H54 (cell line): ENCODE data around the gene MMP7.
A peak's percentile ranks its signal among the peaks of the same experiment; 100 is the strongest.

Experiments
- DNase-seq: peaks from one replicate; pipeline ENCODE4 v3.0.0; 2011; ENCODE audit warnings: low spot score, mixed read lengths; ENCODE audit not compliant: insufficient read length
- FAIRE-seq: peaks from 3 replicates; lab custom pipeline; 2011; peaks lifted over from hg19 to GRCh38; lab: Jason Lieb, UNC
- POLR2A ChIP-seq: IDR thresholded peaks from 2 replicates; pipeline ENCODE4 v1.6.1; 2011; ENCODE audit warnings: low read depth, mild to moderate bottlenecking, low read length

MMP7 gene

DNA sequence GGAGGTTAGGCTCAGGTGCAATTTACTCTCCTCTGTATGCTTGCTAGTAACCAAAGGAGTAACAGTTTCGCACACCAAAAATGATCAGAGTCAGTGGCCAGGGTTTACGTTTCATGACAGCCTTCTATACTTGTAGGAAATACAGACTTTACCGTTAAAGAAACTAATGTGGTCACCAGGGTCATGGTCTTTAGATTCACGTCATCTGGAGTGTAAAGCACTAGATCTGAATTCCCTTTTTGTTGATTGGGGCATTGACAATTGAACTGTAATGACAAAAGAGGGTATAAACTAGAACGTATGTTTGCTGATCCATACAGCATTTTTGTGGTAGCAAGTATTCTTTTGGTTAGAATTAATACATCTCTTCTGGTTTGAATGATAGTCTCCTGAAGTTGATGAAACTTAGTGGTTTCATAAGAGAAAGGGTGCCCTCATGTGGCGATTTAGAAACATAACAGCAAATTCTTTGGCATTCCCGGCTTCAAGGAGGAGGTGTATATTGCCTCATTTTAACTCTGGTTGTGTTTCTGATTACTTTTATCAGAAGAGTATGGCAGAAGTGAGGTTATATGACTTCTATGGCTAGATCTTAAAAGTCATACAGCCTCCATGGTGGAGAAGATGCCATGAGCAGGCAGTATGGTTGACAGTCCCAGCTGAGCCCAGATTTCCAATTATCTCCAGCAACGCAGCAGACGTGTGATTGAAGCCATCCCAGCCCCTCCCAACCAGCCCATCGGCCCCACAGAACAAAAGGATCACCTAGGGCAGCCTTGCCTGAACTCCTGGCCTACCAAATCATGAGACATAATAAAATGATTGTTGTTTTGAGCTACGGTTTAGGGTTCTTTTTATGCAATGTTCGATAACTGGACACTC is 35.1 kb downstream of the MMP7 start:
- peak; percentile 19 for DNase-seq
- FAIRE-seq: peak; percentile 84
- no peak for TF ChIP-seq POLR2A

DNA sequence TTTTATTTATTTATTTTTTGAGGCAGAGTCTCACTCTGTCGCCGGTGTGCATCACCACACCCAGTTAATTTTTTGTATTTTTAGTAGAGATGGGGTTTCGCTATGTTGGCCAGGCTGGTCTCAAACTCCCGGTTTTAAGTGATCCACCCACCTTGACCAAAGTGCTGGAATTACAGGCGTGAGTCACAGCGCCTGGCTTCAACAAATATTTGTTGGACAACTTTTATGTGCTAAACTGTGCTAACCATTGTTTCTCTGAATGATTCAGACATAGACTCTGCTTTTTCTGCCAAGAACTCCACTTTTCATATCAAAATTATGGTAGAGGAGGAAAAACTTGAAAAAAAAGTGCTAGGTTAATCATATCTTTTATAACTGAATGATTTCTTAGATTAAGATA is 36.3 kb downstream of the MMP7 start:
- no peak for TF ChIP-seq POLR2A
- peak; percentile 52 for FAIRE-seq
- no peak for DNase-seq

DNA sequence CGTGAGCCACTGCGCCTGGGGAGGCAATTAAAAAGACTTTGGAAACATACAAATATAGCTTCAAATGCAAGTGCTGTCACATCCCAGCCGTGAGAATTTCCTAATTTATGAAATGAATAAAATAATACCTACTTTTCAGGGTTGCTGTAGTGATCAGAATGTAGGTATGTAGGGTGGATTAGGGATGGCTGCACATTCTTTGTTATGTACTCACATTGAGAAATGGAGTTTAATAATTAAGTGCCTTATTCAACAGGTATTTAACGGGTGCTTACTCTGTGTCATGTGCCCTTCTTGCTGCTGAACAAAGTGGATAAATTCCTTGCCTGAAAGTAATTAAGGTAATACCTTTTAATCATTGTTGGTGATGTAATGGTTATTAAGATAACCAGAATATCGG is 37.0 kb downstream of the MMP7 start:
- DNase-seq (no peak), FAIRE-seq (no peak)
- TF ChIP-seq POLR2A: no peak

DNA sequence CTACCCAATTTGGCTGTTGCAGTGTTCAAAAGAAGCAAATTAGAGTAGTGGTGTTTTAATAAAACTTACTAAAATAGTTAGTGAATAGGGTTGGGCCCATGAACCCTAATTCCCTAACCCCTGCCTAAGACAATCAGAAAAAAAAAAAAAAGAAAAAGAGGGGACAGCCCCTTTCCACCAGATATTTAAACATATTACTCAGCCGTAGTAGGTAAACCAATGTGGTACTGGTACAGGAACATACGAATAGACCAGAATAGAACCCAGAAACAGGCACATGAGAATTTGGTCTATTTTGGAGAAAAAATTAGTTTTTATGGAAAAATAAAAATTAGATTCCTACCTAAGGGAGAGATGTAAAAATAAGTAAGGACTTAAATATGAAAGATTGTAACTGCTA is 38.6 kb downstream of the MMP7 start:
- DNase-seq (no peak), FAIRE-seq (no peak)
- TF ChIP-seq POLR2A: no peak

DNA sequence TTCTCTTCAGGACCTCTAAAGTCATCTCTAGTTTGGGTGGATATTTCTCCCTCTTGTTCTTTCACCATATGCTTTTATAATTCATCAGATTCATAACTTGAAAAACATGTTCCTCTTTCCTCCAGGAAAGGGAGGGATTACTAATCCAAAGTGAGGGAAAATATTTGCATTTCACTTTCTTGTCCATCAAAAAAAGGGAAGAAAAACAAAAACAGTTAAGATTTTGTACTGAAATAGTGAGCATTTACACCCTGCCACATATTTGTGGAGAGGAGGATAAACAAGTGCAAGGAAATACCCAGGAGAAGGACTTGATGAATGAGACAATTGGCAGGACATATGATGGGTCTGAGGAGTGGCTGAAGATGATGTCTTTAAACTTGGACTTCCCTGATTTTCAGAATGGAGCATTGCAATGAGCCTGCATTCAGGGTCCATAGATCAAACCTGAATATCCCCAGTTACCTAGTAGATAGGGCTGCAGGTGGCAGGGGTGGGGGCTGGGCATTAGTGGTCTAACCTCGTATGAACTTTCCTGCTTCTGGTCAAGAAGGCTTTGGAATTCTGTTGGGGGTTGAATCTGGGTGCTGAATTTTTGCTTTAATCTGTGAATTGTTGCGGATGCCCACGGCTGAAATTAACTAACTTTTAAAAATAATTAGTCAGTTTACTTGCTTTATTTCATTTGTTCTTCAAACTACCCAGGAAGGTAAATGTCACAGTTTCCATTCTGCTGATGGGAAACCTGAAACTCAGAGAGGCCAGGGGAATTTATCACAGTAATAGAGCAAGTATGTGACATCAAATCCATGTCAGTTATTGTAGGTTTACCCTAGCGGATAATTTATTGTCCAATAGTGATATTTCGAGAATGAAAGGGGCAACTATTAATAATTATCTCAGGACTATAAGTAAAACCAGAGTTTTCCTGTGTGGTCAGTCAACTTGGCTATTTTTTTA is 41.1 kb downstream of the MMP7 start:
- FAIRE-seq: no peak
- TF ChIP-seq POLR2A: no peak
- DNase-seq: no peak

DNA sequence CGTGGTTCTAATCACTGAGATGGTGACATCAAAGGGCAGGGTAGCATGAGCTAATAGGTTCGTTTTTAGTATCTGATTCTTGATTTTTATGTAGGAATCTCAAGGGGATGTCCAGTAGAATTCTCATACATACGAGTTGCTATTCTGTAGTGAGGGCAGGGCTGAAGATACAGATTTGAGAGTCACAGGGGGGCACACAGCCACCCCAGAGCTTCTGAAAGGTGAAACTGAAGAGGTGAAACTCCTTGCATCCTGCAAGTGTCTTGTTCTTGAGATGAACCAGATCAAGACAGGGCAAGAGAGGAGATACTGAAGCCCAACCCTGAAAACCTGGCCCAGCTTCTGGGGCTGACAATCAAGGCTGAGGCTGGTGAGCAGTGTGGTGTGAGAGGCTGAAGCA is 42.3 kb downstream of the MMP7 start:
- no peak for TF ChIP-seq POLR2A
- no peak for DNase-seq
- FAIRE-seq: no peak

DNA sequence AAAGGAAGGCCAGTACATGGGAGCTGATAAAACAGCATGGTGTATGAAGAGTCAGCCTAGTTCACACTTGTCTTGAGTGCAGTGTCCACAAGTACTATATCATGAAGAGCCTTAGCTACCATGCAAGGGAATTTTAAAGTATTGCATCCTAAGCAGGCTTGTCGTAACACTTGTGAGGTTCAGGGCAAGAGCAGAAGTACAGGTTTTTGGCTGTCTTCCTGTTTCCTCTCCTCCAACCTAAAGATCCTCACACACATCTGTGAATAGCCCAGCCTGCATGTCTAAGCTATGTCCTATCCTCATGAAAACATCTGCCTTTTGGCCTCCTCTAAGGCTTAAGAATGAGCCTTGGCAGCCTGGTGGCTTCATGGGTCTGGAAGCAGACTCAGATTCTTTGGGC is 43.3 kb downstream of the MMP7 start:
- no peak for TF ChIP-seq POLR2A
- DNase-seq: no peak
- no peak for FAIRE-seq

DNA sequence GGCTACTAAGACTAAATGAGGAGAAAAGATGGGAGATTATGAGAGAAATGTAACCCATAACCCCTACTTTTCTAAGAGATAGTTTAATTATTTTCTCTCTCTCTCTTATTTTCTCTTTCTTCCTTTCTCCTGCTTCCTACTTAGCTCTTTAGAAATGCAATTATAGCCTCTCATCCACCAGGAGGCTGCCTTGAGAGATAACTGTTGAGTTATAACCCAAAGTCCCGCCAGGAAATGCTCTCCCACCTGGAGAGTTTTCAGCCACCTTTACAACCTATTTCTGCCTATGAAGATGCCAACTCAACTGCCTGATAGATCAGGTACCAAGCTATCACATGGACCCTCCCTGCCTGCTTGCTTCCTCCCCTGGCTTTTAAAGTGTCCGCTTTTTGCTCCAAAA is 44.0 kb downstream of the MMP7 start:
- no peak for TF ChIP-seq POLR2A
- FAIRE-seq: no peak
- DNase-seq: no peak

DNA sequence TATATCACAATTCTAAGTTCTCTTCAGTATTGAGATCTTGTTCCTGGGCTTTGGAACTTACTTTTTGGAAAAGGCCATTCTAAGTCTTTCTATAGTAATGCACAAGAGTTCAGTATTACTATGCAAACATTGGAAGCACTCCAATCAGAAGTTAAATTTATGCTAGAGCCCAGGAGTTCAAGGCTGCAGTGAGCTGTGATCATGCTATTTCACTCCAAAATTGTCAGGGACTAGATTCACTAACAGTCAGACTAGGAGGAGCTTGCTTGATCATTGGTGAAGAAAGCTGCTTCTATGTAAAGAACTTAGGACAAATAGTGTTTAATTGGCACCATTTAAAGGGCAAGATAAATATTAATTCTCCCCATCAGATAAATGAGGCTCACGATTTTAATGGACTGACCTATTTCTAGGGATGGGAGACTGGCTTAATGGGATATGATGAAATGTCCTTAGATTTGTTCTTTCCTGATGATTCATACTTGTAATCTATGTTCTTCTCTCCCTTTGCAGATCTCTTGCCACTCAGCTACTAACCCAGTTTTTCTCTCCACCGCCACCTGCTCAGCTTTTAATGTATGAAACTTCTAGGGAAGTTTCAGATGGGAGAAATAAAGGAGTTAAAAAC is 45.3 kb downstream of the MMP7 start:
- FAIRE-seq (no peak), DNase-seq (no peak)
- TF ChIP-seq POLR2A: no peak

DNA sequence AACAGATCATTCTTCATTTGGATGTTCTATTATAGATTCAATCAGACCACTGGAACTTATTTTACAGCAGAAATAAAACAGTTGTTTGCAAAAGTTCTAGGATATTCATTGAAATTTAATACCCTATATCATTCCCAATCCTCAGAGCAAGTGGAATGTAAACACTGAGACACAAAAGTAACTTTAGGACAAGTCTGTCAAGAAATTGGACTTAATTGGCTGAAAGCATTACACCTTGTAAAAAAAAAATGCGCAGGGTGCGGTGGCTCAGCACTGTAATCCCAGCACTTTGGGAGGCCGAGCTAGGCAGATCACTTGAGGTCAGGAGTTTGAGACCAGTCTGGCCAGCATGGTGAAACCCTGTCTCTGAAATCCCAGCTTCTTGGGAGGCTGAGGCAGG is 48.1 kb downstream of the MMP7 start:
- no peak for TF ChIP-seq POLR2A
- FAIRE-seq (no peak), DNase-seq (no peak)

DNA sequence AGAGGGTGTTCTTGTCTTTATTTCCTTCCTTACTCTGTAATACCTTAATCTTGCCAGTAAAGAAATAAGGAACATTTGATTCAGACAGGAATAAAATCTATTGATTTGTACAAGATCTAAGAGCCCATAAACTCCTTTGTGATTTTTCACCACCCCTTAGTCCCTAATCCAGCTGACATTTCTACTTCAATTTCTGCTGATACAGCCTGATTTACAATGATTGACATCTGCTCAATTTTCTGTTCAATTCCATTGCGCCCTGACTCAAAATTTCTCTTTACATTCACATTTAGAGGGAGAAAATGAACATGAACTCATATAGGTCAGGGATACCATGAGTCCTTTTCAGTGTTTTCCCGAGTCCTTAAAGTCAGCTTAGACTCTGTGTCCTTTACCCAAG is 50.8 kb downstream of the MMP7 start:
- TF ChIP-seq POLR2A: no peak
- DNase-seq (no peak), FAIRE-seq (no peak)

DNA sequence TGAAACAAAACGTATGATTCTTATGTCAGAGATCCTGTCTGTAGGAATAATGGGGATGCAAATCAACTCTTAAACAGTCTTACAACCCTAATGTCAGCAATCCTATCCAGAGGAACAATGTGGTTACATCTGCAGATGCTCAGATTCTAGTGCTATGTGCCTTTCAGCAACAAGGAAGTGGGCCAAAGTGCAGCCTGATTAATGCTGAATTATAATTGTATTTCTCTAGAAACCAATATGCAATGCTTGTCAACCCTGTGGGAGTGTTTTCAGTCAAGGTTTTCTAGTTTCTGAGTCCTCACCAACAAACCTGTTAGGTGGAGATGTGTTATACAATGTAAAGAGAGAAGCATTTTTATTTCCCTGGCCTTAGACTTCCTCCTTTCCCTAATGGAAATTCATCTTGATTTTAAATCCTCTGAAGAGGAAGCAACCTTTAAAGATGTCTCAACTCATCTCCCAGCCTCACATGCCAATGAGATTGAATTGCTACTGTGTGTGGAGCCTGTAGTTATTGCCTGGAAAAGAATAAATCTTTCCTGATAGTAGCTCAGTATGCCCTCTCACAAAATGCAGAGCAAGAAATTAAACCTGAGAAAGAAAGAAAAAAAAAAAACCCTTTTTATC is 51.8 kb downstream of the MMP7 start:
- FAIRE-seq (no peak), DNase-seq (no peak)
- no peak for TF ChIP-seq POLR2A

DNA sequence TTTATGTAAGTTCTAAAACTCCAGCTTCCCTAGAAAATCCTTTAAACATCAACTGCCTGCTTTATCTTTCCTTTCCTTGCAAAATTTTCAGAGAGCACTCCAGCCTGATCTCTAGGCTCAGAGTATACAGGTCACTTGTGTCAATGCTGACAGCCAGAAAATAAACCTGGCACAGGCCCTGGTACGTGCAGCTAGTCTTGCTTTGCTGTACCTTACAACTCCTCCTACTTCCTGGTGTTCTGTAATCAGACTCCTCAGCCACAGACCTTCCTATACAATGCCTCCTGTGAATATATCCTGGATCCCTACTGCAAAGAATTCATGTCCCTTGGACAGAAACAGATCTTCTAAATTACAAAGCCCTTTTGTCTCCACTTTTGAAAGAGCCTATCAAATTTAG is 53.7 kb downstream of the MMP7 start:
- no peak for TF ChIP-seq POLR2A
- DNase-seq (no peak), FAIRE-seq (peak; percentile 96)
